HG03135 (cell line): ENCODE results near the gene ZBTB42.

ENCODE experiments used
- ATAC-seq: cut with Tn5 transposase; IDR thresholded peaks from one replicate; pipeline ENCODE4 v1.9.1; 2021; ENCODE audit warnings: mild to moderate bottlenecking, moderate library complexity; ENCODE audit not compliant: unreplicated experiment

Gene ZBTB42

DNA sequence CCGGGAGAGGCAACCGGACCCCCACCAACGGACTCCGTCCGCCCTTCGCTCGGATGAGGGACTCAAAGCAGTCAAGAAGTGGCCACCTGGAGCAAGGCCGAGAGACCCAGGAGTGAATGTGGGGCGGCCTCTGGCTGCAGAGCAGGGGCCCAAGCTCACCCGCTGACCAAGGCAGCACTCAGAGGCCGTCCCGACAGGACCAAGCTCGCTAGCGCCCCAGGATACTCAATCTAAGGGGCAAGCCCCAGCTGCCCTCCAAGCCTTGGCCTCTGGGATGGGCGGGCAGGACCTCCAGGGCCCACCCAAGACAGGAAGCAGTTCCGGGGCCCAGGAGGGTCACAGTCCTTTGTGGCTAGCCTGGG lies 6.3 kb upstream of the ZBTB42 start:
- no peak for ATAC-seq

DNA sequence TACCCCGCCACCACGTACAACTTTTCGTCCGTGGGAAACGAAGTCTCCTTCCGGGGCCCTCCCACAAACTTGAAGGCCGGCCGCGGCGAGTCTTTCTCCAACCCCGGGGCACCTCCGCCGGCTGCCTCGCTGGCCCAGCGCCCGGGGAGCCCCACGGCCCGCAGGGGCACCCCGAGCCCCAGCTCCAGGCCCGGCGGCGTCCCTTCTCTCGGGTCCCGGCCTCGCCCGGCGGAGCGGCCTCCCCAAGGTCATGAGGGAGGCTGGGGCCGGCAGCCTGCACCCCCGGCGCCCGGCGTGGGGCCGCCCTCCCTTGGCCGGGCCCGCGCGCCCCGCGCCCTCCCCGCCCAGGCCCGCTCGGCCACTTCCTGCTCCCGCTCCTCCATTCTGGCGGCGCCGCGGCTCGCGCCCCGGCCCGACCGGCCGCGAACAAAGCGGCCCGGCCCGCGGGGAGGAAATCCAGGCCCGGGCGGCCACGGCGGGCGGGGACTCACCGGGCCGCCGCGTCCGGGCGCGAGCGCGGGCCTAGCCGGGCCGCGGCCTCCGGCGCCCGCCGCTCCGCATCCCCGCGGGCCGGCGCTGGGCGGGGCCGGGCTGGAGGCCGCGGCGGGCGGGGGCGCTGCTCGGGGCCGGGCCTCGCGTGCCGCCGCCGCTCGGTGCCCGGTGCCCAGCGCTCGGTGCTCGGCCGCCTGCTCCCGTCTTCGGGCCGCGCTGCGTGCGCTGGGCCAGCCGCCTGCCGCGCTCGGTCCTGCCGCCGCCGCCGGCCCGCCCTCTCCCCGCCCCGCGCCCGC lies 5.7 kb upstream of the ZBTB42 start, which contains the start of gene AKT1:
TSS of gene AKT1 (minus strand) at position 756 of the 788 bp plus-strand sequence. CDS start 3,105 bp downstream, outside the sequence.
- peak; percentile 22 for ATAC-seq

DNA sequence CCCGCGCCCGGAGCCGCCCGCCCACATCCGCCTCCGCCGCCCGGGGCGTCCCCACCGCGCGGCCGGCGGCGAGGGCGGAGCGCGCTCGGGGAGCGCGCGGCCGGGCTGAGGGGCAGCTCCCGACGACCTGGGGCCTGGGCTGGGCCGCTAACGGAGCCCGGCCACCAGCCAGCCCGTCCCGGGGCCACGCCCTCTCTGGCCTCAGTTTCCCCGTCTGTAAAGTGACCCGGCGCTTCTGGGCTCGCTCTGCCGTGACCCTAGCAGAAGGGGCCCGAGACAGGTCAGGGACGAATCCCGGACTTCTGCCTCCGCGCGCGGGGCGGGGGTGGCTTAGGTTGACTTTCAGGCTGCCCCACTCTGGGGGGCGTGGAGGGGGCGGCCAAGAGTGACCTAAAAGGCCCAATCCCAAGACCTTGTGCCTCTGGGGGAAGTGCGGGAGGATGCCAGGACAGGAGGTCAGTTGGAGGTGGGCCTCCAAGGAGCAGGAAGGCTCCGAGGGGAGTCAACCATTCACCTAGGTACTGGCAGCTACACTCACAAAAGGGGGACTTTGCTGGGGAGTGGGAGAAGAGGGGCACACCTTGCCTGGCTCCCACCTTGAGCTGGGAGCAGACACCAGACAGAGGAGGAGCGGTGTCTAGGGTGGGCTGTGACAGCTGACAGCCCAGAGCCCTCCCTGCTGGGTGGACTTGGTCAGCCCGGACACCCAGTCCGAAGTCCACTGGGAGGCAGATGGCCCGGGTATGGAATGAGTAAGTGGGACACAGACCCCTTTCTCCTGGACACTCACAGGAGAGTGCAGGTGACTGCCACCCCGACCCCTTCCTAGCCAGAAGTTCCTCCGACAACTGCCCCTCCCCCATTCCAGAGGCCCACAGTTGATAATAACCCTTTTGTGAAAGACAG lies 4.9 kb upstream of the ZBTB42 start:
- ATAC-seq, result peak; percentile 31

DNA sequence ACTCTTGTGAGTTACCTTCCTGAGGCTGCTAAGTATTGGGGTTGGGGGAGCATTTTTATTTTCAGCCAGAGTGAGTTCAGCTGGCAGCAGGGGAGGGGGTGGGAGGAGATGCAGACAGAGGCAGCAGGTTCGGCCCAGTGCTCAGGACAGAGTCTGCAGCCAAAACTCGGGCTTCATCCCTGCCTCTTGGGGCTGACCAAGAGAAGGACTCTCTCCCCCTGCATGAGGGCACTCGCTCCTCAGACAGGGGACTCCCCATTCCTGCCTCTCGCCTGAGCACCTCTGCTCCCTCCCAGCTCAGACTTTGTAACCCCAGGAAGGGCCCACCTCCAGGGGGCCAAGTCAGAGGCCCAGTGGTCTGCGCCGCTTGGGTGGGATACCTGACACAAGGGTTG lies 4.2 kb upstream of the ZBTB42 start:
- ATAC-seq, result no peak

DNA sequence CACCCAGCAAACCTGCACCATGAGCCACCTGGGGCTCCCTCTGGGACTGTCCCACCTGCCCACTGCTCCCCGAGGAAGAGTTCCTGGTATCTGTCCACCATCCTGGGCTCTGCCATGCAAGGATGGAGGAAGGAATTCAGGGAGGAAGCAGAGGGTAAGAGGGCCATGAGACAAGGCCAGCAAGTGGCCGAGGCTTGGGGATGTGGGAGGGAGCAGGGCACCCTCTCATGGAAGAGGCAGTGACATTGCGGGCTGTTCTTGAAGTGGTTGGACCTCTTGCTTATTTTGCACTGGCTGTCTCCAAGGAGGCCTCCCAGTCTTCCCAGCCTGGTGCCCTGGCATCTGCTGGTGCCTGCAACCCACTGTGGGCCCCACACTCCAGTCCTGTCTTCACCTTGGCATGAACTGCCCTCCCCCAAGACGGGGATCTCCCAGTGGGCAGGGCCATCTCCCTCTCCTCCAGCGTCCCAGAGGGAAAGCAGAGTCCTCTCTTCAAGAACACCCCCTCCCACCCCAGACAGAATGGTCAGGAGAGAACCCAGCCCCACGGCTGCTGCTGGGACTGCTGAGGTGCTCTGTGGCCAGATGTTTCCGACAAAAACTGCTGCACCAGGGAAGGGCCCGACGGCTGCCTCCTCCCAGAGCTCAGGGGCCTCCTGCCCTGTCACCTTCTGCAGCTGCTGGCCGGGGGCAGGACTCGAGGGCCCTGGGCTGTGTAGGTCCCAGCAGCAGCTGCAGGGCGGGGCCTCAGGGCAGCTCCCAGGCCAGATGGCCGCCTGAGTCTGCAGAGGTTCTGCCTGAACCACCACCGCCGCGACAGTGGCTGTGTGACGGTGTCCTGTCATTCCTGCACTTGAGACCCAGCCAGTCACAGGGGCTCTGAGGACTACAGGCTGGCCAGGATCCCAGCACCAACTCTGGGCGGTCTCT lies 3.5 kb upstream of the ZBTB42 start:
- no peak for ATAC-seq

DNA sequence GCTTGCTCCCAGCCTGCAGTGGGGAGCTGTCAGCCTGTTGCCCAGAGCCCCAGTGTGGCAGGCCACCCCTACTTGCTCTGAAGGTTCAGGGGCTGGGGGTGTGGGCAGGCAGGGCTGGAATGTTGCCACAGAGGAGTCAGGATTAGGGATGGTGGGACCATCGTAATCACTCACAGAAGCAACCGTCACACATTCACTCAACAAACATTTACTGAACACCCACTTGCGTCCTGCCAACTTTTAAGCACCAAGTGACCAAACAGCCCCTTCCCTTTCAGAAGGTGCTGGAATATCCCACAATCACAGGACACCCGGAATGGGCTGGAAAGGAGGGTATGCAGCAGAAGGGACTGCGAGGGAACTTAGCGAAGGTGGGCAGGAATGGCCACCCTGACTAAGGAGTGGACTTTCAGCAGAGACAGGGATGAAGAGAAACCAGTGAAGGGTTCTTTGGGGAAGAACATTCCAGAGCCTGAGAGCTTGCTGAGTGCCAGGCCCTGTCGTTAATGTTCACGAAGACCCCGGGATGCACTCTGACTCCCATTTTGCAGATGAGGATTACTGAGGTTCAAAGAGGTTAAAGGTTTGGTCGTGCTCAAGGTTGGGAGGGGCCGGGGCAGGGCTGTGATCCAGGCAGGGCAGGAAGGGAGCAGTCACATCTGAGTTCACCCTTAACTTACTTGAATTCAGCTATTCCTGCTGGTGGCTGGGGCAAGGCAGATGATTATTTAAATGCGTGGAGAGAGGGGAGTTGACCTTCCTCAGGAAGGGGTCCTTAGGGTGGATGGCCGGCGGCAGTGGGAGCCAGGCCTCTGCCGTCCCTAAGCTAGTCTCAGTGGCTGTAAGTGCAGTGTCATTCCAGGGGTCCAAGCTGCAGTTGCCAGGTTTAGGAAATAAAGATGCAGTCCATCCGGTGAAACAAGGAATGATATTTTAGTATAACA lies 2.3 kb upstream of the ZBTB42 start:
- no peak for ATAC-seq

DNA sequence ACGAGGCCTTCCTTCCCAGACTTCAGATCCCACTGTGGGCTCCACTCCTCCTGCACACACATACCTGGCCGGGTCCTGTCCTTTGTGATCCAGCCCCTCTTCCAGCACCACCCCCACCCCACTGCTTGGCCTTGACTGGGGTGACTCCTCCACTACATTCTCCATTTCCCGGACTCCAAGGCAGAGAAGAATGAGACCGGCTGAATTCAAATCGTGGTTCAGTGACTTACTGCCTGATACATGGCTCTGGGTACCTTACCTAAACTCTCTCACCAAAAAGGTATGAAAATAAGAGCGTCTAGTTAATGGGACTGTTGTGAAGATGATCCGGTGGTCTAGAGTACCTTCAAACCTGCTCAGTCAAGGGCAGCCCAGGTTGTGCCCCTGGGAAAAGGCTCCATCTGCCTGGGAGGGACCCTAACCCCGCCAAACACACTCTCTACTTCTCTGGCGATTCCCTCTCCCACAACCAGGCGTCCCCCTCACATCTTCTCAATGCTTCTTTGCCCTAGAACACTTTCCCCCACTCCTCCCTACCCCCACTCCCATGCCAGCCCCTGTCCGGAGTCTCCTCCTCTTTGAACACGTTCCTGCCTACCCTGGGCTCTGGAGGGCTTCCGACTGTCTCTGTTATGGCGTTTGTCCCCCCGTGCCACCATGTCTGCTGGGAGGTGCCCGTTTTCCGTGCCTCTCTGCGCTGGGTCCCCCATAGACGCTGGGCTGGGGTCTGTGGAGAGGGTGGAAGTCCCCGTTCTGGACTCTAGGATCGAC lies 1.5 kb upstream of the ZBTB42 start:
- no peak for ATAC-seq

DNA sequence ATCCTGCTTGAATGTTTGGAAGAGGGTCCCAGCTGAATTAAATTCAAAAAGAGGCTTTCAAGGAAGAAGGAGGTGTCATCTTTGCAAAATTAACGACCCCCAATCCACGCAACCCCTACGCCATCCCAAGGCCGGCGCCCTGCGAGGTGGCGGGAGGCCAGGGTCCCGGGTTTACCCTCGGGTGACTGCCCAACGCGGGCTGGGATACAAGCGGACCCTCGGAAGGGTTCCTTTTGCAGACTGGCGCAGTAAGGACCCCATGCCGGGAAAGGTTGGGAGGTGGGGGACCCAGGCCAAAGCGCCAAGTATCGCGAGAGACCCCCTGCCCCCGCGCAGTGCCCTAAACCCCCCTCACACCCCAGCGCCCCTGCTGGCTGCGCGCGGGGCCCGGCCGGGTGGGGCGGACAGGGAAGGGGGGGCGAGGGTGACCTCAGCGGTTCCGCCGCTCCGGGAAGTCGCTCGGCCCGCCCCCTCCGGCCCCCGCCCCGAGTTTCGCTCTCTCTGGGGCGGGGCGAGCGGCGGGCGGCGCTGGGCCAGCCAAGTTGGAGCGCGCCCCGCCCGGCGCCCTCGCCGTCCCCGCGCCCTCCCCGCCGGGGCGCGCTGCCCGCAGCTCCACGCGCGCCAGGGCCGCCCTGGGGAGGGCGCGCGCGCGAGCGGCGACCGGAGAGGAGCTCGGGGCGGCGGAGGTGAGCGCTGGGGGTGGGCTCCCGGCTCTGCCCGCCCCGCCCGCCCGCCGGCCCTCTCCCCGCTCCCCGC lies 708 bp upstream of the ZBTB42 start:
- ATAC-seq, result peak; percentile 40

DNA sequence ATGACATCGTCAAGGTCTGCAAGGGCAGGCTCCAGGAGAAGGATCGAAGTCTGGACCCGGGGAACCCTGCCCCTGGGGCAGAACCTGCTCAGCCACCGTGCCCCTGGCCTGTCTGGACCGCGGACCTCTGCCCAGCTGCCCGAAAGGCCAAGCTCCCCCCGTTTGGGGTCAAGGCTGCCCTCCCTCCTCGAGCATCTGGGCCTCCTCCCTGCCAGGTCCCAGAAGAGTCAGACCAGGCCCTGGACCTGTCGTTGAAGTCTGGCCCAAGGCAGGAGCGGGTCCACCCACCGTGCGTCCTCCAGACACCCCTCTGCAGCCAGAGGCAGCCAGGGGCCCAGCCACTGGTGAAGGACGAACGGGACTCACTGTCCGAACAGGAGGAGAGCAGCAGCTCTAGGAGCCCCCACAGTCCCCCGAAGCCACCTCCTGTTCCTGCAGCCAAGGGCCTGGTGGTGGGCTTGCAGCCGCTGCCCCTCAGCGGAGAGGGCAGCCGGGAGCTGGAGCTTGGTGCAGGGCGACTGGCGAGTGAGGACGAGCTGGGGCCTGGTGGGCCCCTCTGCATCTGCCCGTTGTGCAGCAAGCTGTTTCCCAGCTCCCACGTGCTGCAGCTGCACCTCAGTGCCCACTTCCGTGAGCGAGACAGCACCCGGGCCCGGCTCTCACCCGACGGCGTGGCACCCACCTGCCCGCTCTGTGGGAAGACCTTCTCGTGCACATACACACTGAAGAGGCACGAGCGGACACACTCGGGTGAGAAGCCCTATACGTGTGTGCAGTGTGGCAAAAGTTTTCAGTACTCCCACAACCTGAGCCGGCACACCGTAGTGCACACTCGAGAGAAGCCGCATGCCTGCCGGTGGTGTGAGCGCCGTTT lies 856 bp downstream of the ZBTB42 start:
- no peak for ATAC-seq

DNA sequence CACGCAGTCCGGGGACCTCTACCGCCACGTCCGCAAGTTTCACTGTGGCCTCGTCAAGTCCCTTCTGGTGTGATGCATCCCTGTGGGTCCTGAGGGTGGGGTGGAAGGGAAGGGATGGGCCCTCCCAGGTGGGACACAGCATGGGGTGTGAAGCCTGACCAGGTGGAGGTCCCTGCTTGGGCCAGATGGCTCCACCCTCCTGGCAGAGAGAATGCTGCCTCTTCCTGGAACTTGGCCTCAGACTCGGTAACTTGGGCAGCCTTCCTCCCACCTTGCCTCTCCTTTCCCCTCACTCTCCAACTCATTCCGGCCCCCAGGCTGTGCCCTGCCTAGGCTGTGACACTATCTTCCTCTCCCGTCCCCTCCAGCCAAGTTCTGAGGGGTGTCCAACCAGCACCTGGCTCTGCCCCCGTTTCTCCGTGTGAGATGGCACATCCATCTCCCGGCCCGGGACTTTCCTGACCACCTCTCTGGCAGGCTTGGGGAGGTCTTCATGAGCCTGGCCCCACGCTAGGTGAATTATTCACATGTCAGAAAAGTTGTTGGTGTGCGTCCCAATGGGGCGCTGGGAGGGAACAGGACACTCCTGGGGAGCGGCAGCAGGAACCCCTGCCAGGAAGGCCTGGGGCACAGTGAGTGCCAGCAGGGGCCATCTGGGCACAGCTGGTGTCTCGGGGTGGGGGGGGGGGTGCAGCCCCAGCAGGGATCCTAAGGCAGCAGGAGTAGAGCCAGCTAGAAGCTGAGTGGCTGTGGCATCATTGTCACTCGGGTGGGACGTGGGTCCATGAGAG lies 1.7 kb downstream of the ZBTB42 start:
- no peak for ATAC-seq

DNA sequence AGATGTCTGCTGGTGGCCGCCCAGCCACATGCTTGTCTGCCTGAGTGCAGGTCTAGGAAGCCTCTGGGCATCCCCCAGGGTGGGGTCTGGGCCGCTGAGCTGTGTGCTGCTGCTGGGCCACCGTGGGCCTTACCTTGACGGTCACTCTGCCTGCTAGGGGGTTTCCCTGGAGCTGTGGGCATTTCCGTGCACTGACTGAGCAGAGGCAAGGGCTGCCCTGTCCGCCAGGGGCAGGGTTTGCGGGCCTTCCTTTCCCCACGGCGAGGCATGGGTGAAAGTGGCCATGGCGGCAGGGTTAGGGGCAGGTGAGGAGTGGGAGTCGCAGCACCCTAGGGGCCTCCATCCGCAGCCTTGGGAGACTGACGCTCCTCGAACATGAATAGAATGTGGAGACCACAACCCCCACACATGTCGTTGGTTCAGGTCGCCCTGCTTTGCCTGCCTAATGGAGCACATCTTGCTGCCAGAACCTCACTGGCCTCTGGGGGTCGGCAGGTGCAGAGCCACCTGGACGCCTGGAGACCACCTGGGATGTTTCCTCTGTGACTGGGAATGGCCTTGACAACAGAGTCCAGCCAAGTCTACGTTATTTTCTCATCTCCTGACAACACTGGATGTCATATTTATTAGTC lies 2.5 kb downstream of the ZBTB42 start:
- no peak for ATAC-seq

DNA sequence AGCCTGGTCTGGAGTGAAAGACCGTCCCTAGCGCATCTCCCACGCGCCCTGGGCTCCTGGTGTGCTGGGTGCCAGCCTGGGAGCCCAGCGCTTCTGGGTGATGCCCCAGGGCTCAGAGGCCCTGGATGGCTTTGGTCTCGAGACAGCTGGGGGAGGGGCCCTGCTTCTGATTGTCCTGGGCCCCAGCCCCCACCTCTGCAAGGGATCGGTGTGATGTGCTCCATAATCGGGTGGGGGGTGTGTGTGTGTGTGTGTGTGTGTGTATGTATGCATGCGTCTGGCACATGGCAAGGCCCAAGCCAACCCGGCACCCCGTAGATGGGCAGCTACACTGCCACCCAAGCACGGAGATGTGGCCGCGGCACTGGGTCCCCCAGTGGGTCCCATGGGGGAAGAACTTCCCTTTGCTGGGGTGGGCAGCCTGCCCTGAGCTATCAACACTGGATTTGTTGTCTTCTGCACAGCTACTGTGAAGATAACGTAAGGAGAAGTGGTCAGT lies 3.1 kb downstream of the ZBTB42 start:
- ATAC-seq, result no peak

DNA sequence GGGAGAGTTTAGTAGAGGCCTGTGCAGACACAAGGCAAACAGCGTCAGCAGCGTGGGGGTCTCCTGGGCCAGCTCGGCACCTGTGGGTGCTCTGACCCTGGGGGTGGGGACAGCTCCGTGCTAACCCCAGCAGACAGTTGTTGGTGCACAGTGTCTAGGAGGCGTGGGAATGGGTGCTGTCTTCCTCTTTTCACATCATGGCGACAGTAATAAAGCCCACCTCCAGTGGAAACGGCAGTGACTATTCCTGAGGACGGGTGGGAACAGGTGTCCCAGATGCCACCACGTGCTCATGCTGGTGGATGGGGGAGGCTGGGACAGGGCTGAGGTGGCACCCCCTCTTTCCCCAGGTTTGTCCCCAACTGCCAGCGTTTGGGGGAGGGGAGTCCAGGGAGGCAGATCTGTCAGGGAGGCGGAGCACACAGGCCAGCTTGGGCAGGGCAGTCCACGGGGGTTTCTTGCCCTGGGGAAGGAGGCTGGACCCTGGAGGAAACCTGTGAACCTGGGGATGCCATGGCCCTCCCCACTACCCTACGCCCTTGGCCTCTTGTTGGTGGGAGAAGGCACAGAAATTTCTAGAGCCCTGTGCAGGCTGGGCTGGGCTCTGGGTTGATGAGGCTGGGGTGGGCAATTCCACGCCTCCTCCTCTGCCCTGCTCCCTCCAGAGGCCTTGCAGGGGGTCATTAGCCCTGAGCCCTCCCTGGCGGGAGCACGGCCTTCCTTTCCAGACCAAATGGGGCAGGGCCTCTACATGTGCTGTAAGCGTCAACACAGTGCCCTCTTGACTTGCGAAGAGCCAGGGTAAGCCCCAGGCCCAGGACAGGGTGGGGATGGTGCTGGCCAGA lies 3.8 kb downstream of the ZBTB42 start:
- no peak for ATAC-seq

DNA sequence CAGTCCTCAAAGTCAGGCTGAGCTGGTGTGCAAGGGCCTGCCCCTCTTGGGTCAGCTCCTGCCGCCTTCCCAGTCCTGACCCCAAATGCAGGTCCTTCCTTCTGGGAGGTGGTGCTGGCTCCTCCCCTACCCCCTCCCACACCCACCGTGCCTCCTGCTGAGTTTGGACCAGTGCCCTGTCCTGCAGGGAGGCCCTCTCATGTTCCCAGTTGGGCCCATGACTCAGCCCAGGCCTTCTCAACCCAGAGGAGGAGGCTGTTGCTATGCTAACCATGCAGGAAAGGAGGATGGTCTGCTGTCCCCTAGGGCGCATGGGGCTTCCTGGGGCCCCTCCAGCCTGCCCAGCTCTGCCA lies 4.4 kb downstream of the ZBTB42 start:
- ATAC-seq, result no peak

DNA sequence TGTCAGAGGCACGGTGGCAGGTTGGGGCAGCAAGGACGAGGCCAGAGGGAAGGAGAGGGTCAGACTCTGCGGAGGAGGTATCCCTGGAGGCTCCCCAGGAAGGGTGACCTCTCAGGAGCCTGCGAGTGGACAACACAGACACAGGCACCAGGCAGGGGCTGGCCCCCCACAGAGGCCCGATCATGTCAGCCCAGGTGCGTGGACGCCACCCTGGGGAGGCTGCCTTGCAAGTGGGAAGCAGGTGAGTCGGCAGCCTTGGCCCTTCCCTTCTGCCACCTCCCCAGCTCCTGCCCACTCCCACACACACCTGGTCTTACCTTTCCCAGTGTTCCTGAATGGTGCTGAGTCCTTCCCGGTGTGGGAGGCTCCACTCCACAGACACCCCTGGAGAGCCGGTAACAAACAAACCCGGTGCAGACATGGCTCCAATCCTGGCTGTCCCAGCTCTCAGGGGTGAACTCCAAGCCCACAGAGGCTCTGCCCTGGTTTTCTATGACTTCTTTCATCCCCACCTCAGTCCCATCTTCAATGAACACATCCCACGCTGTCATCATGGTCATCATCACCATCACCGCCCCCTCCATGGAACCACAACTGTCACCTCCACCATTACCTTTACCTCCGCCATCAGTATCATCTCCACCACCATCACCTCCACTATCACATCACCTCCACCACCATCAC lies 5.2 kb downstream of the ZBTB42 start:
- no peak for ATAC-seq
